HG03045 (cell line): ENCODE results near the gene CNTNAP1.
A peak's percentile ranks its signal among the peaks of the same experiment; 100 is the strongest.
"Not testable (repeated sequence)": the region's sequence is repeated elsewhere in the genome, so short reads cannot be mapped to it uniquely, and the experiment has no call there.

Experiments used
- ATAC-seq: cut with Tn5 transposase; IDR thresholded peaks from one replicate; pipeline ENCODE4 v1.9.1; 2021; ENCODE audit warnings: mild to moderate bottlenecking, moderate library complexity; ENCODE audit not compliant: unreplicated experiment

The CNTNAP1 gene

DNA sequence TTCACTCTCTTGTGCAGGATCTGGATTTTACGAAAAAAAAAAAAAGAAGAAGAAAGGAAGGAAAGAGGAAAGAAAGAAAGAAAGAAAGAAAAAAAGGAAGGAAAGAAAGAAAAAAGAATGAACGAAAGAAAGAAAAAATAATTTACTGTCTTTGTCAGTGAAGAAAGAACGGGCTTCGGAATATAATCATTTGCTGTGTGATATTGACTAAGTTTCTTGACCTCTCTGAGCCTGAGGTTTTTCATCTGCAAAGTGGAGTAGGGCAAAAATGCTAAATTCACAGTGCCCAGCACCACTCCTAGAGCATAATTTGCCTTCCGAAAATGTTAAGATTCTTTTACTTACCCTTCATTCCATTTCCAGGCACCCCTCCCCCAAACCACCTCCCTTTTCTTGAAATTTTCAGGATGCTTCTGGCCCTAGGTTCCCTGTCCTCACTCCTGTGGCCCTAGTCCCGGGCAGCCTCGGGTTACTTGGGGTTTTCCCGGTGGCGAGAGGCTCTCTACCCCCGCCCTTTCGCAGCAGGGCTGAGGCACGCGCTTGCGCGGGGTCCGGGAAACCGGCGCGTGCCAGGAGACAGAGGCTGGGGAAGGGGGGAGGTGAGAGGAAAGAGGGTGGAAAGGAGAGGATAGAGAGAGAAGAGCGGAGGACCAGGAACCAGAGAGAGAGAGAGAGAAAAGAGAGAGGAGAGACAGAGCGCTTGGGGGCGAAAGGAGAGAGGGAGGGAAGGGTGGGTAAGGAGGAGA lies at the start of gene CNTNAP1:
TSS of gene CNTNAP1 (plus strand) at position 556 of the 746 bp plus-strand sequence. CDS start 299 bp downstream, outside the sequence.
- no peak for ATAC-seq

DNA sequence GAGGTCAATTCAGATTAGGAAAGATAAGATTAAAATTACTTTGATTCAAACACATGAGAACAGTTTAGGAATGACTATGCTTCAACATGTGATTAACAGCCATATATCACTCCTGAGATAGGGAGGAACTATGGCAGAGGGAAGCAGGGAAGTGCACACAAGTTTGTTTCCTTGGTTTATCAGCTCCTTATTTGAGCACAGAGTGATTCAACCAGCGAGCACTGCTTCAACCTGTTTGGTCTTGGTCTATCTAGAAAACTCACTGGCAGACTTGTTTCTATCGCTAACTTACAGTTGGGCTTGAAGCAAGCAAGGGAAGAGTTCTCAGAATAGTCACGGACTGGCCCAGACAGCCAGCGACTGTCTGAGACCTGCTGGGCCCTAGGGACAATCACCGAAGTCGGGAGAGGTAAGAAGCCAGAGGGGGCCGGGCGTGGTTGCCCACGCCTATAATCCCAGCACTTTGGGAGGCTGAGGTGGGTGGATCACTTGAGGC lies 49.3 kb upstream of the CNTNAP1 start:
- ATAC-seq: no peak

DNA sequence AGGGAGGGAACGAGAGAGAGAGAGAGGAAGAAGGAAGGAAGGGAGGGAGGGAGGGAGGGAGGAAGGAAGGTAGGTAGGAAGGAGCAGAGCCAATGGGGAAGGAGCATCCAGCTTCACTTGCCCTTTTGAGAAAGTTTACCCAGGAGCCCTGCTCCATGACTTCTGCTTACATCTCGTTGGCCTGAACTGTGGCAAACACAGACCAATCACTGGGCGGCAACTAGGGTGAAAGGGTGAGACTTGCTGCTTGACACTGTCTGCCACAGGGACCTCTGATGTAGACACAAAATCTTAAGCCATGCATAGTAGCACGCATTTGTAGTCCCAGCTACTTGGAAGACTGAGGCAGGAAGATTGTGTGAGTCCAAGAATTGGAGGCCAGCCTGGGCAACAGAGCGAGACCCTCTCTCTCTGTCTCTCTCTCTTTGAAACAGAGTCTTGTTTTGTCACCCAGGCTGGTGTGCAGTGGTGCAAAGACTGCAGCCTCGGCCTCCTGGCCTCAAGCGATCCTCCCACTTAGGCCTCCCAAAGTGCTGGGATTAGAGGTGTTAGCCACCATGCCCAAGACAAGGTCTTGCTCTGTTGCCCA lies 42.7 kb upstream of the CNTNAP1 start:
- ATAC-seq: no peak

DNA sequence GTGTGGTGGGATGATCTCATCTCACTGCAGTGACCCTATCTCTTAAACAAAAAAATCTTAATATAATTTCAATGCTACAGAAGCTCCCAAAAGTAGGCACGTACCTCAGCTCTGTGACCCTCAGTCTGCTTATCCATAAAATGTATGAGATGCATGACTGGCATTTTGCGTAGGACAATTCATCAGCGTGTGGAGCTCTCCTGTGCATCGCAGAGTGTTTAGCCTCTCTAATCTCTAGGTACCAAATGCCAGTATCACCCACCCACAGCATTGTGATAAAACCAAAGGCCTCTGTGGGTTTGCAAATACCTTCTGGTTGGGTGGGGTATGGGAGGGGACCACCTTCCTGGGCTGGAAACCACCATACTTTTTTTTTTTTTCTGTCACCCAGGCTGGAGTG lies 42.2 kb upstream of the CNTNAP1 start:
- no peak for ATAC-seq

DNA sequence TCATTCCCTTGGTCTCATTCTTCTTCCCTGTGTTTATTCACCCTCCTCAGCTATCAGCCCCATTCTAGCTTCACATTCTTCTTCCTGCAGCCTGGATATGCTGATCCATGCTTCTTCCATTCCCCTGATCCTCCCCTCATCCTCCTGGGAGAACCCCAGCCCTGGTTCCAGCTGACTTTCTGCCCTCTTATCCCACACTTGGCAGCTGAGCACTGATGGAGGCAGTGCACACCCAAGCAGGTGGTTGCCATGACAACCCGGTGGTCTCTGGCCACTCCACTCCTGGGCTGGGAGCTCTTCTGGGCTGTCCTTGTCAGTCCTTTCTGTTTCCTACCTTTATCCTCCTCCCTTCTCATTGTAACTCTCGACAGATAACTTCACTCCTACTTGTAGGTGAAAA lies 40.0 kb upstream of the CNTNAP1 start:
- no peak for ATAC-seq

DNA sequence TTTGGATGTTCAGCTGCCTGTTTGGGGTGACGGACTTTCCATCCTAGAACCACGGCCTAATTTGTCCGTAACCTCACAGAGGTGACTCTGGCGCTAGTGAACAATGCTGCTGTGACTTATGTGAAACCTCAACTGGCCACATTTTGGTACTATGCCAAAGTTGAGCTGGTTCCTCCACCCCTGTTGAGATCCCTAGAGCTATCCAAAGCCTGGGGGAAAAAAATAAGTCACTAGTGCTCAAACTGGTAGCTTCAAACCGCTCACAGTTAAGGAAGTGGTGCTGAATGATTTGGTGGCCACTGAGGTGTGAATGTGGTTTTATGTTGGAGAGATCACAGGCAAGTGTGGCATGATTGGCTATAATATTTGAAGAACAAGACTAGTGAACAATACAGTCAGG lies 34.6 kb upstream of the CNTNAP1 start:
- ATAC-seq: no peak

DNA sequence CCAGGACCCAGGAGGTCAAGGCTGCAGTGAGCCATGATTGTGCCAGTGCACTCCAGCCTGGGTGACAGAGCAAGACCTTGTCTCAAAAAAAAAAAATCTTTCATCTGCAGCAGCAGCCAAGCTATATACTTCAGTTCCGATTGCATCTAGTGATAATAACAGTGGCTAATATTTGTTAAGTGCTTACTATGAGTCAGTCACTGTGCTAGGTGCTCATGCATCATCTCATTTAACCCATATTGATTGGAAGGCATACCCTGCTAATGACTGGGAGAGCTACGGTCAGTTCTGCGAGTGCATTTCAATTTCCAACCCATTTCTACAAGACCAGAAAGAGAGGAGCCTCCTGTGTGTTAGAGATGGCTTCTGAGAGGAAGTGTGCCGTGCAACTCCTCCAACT lies 30.9 kb upstream of the CNTNAP1 start:
- no peak for ATAC-seq

DNA sequence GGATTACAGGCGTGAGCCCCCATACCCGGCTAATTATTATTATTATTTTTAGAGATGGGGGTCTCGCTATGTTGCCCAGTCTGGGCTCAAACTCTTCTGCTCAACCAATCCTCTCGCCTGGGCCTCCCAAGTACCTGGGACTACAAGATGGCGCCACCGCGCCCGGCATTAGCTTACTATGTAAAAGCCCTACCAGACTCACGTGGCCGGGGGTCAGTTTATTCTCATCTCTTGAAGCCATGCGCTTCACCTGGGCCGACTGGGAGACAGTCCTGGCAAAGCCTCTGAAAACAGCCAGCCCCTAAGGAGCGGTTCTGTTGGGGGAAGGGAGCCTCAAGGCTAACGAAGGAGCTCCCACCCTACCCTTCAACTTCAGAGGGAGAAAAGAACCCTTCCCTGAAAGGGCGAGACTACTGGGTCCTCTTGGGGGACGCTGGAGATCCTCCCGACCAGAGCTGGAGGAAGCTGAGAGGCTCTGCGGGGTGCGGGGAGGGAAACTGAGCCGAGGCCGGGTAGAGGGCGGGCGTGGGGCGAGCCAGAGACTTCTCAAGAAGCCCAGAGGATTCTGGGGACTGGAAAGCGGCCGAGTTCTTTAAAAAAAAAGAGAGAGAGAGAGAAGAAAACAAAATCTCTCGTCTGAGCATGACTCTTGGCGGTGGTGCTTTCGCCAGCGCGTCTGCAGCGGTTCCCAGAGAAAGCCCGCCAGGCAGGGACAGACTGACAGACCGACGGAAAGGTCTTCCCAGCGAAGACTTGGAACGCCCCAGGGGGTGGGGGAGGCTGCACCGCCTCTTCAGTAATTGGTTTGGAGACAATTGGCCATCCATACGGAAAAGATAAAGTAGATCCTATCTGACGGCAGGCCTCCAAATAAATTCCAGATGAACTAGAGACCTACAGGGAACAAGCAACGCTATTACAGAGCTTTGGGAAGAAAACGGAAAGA lies 28.9 kb upstream of the CNTNAP1 start:
- no peak for ATAC-seq

DNA sequence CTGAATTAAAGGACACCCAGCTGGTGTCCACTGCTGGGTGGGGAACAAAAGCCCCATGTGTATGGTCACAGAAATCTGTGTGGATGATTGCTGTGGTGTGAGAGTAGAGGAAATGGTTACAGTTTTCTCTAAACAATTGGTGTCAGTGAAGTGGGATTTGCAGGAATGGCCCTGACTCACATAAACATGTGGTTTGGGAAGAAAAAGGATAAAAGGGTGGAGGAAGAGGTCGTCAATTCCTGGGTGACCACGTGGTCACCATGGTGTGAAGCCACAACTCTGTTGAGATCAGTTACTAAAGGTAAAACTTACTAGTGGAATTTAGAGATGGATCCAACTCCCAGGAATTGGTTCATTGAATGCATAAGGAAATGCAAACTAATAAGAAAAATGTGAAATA lies 26.8 kb upstream of the CNTNAP1 start:
- ATAC-seq: no peak

DNA sequence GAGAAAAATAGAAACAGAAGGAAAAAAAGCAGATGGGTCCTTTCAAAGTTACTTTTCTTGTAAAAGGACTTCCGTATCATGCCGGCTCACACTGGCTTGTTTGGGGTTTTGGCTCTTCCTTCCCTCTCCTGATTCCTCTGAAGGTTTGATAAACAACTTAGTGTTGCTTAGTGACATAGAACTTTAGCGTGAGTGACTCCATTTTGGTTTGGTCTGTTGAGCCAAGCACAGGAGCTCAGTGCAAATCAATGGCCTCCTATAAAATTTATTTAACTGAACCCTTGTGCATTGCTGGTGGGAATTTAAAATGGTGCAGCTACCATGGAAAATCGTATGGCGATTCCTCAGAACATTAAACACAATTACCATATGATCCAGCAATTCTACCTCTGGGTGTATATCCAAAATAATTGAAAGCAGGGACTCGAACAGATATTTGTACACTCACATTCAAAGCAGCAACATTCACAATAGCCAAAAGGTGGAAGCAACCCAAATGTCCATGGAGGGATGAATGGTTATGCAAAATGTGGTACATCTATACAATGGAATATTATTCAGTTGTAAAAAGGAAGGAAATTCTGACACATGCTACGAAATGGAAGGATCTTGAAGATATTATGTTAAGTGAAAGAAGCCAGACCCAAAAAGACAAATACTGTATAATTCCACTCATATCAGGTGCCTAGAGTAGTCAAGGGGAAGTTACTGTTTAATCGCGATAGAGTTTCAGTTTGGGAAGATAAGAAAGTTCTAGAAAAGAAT lies 24.3 kb upstream of the CNTNAP1 start:
- no peak for ATAC-seq

DNA sequence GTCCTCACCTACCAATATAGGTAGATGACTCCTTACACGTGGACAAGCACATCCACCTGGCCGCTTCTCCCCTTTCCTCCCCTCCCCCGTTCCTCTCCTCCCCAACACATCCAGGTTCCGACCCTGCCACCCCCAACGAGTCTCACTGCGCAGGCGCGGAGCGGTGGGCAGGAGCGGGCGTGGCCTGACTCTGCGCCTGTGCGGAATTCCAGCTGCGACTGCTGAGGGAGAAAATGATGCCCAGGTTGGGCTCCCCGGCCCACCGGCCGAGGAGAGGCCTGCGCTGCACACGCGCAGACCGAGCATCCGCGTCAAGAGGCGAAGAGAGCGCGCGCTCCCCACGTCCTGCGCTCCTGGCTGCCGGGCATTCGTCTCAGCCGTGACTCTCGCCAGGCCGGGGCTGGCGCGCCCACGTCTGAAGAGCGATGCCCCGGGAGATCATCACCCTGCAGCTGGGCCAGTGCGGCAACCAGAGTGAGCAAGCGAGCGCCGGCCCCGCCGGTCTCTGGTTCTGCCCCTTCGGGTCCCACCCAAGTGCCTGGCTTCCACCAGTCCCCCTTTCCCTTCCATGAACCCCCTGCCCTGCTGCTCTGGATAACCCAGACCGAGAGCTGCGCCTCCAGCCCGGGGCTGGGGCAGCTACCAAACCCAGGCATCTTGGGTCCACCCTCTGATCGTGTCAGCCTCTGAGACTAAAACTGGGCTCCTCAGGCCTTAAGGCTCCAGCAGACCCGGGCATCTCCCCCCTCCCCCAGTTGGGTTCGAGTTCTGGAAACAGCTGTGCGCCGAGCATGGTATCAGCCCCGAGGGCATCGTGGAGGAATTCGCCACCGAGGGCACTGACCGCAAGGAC lies 23.0 kb upstream of the CNTNAP1 start, which contains the start of gene TUBG2:
TSS of gene TUBG2 (plus strand) at position 206 of the 853 bp plus-strand sequence. CDS start at position 426, 220 bp downstream.
- ATAC-seq: peak; percentile 50

DNA sequence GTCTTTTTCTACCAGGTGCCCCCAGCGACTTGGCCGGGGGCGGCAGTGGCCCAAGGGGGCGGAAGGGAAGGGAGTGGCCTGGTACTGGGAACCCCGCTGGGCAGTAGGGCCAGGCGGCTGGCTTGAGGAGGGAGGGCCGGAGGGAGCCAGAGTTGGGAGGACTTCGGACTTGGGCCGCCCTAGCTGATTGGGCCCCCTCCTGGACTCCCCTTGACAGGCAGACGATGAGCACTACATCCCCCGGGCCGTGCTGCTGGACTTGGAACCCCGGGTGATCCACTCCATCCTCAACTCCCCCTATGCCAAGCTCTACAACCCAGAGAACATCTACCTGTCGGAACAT lies 22.4 kb upstream of the CNTNAP1 start:
- ATAC-seq: not testable (repeated sequence)

DNA sequence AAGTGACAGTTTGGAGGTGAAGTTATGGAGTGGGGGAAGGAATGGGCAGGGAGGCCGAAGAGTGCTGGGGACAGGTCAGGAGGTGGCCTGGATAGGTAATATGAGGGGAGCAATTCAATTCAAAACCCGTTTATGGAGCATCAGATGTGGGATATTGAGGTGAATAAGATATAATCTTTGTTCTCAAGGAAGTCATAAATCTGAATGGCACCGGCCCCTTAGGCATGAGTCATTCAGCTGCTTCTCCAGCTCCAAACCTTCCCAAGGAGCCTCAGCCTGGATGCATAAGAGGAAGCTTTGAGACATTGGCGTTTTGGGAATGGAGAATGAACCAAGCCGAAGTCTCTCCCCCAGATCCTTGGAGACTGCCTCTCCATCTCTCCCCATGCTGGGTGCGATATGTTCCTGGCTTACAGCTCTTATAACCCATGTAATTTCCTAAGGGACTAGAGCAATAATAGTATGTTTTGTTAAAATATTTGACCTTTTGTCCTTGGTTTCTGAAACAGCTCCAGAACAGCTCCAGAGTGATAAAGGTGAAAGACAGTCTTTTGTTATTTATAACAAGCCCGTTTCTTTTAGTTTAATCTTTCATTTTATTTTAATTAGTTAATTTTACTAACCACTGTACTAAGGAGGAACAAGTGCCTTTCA lies 21.5 kb upstream of the CNTNAP1 start:
- no peak for ATAC-seq

DNA sequence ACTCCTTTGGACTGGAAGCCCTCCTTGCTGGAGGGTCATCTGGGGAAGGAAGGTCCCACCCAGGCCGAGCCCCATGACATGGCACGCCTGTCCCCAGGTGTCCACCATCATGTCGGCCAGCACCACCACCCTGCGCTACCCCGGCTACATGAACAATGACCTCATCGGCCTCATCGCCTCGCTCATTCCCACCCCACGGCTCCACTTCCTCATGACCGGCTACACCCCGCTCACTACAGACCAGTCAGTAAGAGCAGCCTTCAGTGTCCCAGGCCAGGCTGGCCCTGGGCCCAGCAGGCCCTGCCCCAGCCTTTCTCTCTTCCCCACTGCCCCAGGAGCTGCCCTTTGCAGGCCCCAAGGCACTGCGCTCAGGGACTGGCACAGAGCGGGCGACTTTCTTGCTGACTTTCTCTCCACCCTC lies 16.7 kb upstream of the CNTNAP1 start:
- no peak for ATAC-seq

DNA sequence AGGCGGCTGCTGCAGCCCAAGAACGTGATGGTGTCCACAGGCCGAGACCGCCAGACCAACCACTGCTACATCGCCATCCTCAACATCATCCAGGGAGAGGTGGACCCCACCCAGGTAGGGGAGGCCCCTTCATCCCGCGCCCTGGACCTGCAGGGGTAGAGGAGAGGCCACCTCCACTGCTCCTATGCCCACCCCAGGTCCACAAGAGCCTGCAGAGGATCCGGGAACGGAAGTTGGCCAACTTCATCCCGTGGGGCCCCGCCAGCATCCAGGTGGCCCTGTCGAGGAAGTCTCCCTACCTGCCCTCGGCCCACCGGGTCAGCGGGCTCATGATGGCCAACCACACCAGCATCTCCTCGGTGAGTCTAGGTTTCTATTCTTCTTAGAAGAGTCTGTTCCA lies 16.2 kb upstream of the CNTNAP1 start:
- not testable (repeated sequence) for ATAC-seq

DNA sequence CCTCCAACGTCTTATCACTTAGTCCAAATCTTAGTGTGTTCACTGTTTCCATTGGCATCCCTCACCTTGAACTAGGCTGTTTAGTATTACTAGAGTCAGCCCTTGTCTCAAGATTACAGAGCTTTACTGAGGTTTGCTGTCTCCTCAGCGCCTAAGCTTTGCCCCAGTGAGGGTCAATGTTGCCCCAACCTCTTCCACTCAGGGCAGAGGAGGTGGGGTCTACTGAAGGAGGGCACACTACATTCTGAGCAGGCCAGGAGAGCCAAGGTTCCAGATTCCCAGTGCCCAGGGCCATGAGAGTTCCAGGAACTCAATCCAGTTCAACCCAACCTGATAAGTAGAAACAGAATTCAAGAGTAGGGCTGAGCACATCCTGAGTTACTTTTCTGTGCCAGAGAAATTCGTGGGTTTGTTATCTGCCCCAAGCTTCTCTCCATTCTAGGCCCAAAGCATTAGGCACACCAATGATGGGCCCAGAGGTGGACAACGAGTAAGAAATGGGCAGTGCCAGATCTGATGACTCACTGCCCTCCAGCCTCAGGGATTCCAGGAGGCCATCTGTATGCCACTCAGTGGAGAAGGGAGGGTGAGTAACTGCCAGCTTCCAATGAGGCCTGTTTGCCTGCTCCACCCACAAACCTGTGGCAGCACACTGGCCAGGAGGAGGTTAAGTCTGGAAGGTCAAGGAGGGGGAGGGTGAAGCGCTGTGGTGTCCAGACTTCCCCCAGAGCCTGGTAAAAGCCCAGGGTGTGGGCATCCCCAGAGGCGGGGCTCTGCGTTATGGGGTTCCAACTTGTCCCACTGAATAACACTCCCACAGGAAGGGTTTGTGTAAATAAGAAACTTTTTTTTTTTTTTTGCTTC lies 15.0 kb upstream of the CNTNAP1 start:
- ATAC-seq: no peak

DNA sequence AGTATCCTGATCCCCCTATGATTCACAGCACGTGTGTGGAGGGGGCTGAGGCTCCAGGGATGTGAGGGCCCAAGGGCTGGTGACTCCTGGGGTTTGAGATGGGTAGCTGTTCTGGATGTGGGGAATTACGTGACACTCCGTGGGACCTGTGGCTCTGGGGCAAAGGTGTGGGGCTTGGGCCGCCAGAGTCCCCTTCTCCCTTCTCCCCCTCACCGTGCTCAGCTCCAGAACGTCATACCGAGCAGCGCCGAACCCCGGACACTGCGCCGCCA lies 12.7 kb upstream of the CNTNAP1 start:
- no peak for ATAC-seq

DNA sequence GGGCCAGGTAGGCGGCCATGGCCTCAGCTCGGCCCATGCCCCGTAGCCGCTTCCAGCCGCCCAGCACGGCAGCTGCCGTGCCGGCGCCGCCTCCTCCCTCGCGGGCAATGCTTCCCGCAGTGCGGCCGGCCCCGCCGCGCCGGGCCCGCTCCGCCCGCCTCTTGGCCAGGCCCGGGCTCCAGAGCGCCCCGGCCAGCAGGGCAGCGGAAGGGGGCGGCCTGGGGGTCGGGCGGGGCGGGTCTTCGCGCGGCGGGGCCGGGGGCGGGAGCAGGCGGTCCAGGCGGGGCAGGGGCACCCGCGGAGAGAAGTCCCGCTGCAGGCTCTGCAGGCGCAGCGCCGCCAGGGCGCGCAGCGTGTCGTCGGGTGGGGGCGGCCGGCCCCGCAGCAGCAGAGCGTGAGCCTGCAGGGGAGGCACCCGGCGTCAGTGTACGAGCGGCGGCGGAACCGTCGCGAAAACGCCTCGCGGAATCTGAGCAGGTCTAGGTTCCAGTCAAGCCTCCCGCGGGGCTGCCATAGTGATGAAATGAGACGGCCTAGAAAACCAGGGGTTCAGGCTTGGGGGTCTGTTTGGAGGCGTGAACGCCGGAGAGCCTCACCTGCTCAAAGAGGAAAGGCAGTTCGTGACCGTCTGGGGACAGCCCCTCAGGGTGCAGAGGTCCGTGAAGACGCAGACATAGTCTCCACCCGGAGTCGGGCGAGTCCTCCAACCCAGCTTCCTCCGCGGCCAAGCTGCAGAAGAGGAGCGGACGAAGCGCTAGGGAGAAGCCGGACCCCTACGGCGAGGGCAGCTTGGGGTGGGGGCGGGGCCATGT lies 12.1 kb upstream of the CNTNAP1 start:
- no peak for ATAC-seq
